Liver (tissue), 3 donors: Measurements from ENCODE around the gene CATSPERE.
"Not testable (repeated sequence)": the region's sequence is repeated elsewhere in the genome, so short reads cannot be mapped to it uniquely, and the experiment has no call there.

Source experiments
- FOXA1 ChIP-seq: IDR thresholded peaks from 2 replicates; pipeline ENCODE4 v1.6.1; 2016; ENCODE audit warnings: antibody characterized with exemption
- JUND ChIP-seq, 2 donors: IDR thresholded peaks; 2 replicates each; pipeline ENCODE4 v1.6.1; 2016; ENCODE audit warnings: antibody characterized with exemption in 2 of 2
- RAD21 ChIP-seq, 2 donors: IDR thresholded peaks; 2 replicates each; pipeline ENCODE4 v1.6.1; 2016; ENCODE audit warnings: antibody characterized with exemption in 2 of 2, mild to moderate bottlenecking in 2 of 2
- SP1 ChIP-seq: IDR thresholded peaks from 2 replicates; pipeline ENCODE4 v1.6.1; 2018; ENCODE audit warnings: antibody characterized with exemption, mild to moderate bottlenecking
- TAF1 ChIP-seq: conservative IDR thresholded peaks from 2 replicates; pipeline ENCODE4 v1.6.1; 2016; ENCODE audit warnings: antibody characterized with exemption, mild to moderate bottlenecking
- TF ChIP-seq, protein P1 (sequence below): fragments of 150-350 bp; IDR thresholded peaks from 2 replicates; pipeline ENCODE4 v1.5.1; 2017; ENCODE audit warnings: improper control_type of control experiment, low read depth, low read length; ENCODE audit not compliant: missing input control
- TF ChIP-seq, protein P2 (sequence below): IDR thresholded peaks from 2 replicates; pipeline ENCODE4 v1.6.1; 2016; ENCODE audit warnings: antibody characterized with exemption
- TF ChIP-seq, protein P3 (sequence below): IDR thresholded peaks from 2 replicates; pipeline ENCODE4 v1.6.1; 2016; ENCODE audit warnings: antibody characterized with exemption
- TF ChIP-seq, protein P4 (sequence below): IDR thresholded peaks from 2 replicates; pipeline ENCODE4 v1.6.1; 2016; ENCODE audit warnings: antibody characterized with exemption, mild to moderate bottlenecking
- donor health status: healthy.
- donor health status: healthy.

DNA sequence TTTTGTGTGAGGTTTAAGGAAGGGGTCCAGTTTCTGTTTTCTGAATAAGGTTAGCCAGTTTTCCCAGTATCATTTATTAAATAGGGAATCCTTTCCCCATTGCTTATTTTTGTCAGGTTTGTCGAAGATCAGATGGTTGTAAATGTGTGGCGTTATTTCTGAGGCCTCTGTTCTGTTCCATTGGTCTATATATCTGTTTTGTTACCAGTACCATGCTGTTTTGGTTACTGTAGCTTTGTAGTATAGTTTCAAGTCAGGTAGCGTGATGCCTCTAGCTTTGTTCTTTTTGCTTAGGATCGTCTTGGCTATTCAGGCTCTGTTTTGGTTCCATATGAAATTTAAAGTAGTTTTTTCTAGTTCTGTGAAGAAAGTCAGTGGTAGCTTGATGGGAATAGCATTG is 39.4 kb downstream of the CATSPERE start:
- TF ChIP-seq, protein P1, sequence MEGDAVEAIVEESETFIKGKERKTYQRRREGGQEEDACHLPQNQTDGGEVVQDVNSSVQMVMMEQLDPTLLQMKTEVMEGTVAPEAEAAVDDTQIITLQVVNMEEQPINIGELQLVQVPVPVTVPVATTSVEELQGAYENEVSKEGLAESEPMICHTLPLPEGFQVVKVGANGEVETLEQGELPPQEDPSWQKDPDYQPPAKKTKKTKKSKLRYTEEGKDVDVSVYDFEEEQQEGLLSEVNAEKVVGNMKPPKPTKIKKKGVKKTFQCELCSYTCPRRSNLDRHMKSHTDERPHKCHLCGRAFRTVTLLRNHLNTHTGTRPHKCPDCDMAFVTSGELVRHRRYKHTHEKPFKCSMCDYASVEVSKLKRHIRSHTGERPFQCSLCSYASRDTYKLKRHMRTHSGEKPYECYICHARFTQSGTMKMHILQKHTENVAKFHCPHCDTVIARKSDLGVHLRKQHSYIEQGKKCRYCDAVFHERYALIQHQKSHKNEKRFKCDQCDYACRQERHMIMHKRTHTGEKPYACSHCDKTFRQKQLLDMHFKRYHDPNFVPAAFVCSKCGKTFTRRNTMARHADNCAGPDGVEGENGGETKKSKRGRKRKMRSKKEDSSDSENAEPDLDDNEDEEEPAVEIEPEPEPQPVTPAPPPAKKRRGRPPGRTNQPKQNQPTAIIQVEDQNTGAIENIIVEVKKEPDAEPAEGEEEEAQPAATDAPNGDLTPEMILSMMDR = not testable (repeated sequence)
- TF ChIP-seq RAD21 (IDR thresholded peaks at IDR 0.05); TAF1; SP1; FOXA1; JUND (IDR thresholded peaks at IDR 0.05): not testable (repeated sequence)
- TF ChIP-seq, protein P2, sequence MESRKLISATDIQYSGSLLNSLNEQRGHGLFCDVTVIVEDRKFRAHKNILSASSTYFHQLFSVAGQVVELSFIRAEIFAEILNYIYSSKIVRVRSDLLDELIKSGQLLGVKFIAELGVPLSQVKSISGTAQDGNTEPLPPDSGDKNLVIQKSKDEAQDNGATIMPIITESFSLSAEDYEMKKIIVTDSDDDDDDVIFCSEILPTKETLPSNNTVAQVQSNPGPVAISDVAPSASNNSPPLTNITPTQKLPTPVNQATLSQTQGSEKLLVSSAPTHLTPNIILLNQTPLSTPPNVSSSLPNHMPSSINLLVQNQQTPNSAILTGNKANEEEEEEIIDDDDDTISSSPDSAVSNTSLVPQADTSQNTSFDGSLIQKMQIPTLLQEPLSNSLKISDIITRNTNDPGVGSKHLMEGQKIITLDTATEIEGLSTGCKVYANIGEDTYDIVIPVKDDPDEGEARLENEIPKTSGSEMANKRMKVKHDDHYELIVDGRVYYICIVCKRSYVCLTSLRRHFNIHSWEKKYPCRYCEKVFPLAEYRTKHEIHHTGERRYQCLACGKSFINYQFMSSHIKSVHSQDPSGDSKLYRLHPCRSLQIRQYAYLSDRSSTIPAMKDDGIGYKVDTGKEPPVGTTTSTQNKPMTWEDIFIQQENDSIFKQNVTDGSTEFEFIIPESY = not testable (repeated sequence)
- TF ChIP-seq, protein P3, sequence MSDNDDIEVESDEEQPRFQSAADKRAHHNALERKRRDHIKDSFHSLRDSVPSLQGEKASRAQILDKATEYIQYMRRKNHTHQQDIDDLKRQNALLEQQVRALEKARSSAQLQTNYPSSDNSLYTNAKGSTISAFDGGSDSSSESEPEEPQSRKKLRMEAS = not testable (repeated sequence)
- TF ChIP-seq, protein P4, sequence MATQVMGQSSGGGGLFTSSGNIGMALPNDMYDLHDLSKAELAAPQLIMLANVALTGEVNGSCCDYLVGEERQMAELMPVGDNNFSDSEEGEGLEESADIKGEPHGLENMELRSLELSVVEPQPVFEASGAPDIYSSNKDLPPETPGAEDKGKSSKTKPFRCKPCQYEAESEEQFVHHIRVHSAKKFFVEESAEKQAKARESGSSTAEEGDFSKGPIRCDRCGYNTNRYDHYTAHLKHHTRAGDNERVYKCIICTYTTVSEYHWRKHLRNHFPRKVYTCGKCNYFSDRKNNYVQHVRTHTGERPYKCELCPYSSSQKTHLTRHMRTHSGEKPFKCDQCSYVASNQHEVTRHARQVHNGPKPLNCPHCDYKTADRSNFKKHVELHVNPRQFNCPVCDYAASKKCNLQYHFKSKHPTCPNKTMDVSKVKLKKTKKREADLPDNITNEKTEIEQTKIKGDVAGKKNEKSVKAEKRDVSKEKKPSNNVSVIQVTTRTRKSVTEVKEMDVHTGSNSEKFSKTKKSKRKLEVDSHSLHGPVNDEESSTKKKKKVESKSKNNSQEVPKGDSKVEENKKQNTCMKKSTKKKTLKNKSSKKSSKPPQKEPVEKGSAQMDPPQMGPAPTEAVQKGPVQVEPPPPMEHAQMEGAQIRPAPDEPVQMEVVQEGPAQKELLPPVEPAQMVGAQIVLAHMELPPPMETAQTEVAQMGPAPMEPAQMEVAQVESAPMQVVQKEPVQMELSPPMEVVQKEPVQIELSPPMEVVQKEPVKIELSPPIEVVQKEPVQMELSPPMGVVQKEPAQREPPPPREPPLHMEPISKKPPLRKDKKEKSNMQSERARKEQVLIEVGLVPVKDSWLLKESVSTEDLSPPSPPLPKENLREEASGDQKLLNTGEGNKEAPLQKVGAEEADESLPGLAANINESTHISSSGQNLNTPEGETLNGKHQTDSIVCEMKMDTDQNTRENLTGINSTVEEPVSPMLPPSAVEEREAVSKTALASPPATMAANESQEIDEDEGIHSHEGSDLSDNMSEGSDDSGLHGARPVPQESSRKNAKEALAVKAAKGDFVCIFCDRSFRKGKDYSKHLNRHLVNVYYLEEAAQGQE = not testable (repeated sequence)
